Thyroid gland (tissue), 4 donors: Measurements from ENCODE around the gene COPZ2. TPM values are rescaled to one million over a fixed set of nuclear protein-coding genes. Genes with fewer than 3 reads are reported as not detected.

Experiments used
- DNase-seq, 2 donors: peaks; one replicate each; pipeline ENCODE4 v3.0.0-alpha.2; 2019
- H3K27ac ChIP-seq, 3 donors: fragments of 200-600 bp; sonication (generic); 1 replicate in 2 of 3; 2 replicates in 1 of 3; pipeline ENCODE4 v1.5.1; 2016 to 2019; ENCODE audit warnings: mild to moderate bottlenecking in 1 of 3, moderate library complexity in 1 of 3
- H3K27me3 ChIP-seq: fragments of 200-600 bp; sonication (generic); one replicate; pipeline ENCODE4 v1.5.1; 2019
- H3K36me3 ChIP-seq, 2 donors: fragments of 200-600 bp; sonication (generic); one replicate each; pipeline ENCODE4 v1.5.1; 2016 to 2019
- H3K4me1 ChIP-seq, 2 donors: fragments of 200-600 bp; sonication (generic); one replicate each; pipeline ENCODE4 v1.5.1; 2017 to 2019
- H3K4me3 ChIP-seq, 3 donors: fragments of 200-600 bp; sonication (generic); replicated peaks in 1 of 3; 1 replicate in 2 of 3; 2 replicates in 1 of 3; pipeline ENCODE4 v1.5.1; 2016; ENCODE audit warnings: mild to moderate bottlenecking in 1 of 3
- H3K9me3 ChIP-seq: fragments of 200-600 bp; sonication (generic); one replicate; pipeline ENCODE4 v1.5.1; 2017
- CTCF ChIP-seq, 6 experiments: fragments of 200-600 bp in 3 of 6; fragments of 450-650 bp in 3 of 6; sonication (generic) in 3 of 6; IDR thresholded peaks; one replicate each; pipeline ENCODE4 v1.5.1; 2016 to 2019; ENCODE audit warnings: antibody characterized with exemption in 6 of 6, mild to moderate bottlenecking in 2 of 6, inconsistent platforms in 1 of 6, moderate library complexity in 1 of 6
- POLR2A ChIP-seq, 2 donors: fragments of 450-650 bp; IDR thresholded peaks; one replicate each; pipeline ENCODE4 v1.6.1; 2017; ENCODE audit warnings: antibody characterized with exemption in 2 of 2, mild to moderate bottlenecking in 2 of 2, moderate library complexity in 1 of 2
- WGBS, 2 donors: methylation state at CpG; one replicate each; pipeline ENCODE4 v1.1.5; 2017; 5-methylcytosine and 5-hydroxymethylcytosine counted together
- intact Hi-C: fragments of 100-400 bp; cut with DNase I; formaldehyde crosslinking; loops from one replicate; pipeline ENCODE4 v1.15.1; 2023
- total RNA-seq, 4 donors: library from RNA; depleted of rRNA; stranded (reverse); fragments of >200 nt; gene quantifications; one replicate each; pipeline ENCODE4 v1.2.3, GENCODE V29; 2016

Gene COPZ2
- total RNA-seq, 4 donors from 2014 or later: 19.3 to 55.8 (median 45.2) TPM

- Histone ChIP-seq H3K9me3 (no peaks in the 10 kb centered on the region), H3K4me3 (no peak overlapping the region), H3K36me3 (no peaks in the 10 kb centered on the region), H3K27ac (no peak overlapping the region), H3K4me1 (peaks cover 7 to 12% of the 10 kb centered on the region in 2 donors), H3K27me3 (no peaks in the 10 kb centered on the region)
- TF ChIP-seq POLR2A (IDR thresholded peaks at IDR 0.05) (no peak), CTCF (IDR thresholded peaks at IDR 0.05) (no peak)
- intact Hi-C loops: no loop called here
- 68 to 82% methylated on average over 2 of the region's 5 CpGs for WGBS, 2 donors
- DNase-seq: no peak
Measured at GRCh38 chr17:48012654-48013053, 24.9 kb downstream of the COPZ2 start.

- WGBS, 2 donors: 0 to 2% methylated on average over 17 to 23 of the region's 34 CpGs
- DNase-seq: peak; percentile 39
- Histone ChIP-seq H3K27ac (no peak overlapping the region), H3K27me3 (no peaks in the 10 kb centered on the region), H3K36me3 (no peaks in the 10 kb centered on the region), H3K9me3 (no peaks in the 10 kb centered on the region), H3K4me1 (peaks cover 7 to 12% of the 10 kb centered on the region in 2 donors), H3K4me3 (peak overlapping the region in 1 of 3 donors; percentile 10)
- intact Hi-C loops: no loop called here
- TF ChIP-seq CTCF (IDR thresholded peaks at IDR 0.05): no peak
- TF ChIP-seq POLR2A (IDR thresholded peaks at IDR 0.05): no peak
Measured at GRCh38 chr17:48012151-48012520, 25.5 kb downstream of the COPZ2 start.

- no peak overlapping the region for H3K27ac ChIP-seq
- intact Hi-C loops: no loop called here
- peak overlapping the region in 1 of 3 donors; percentile 10 for H3K4me3 ChIP-seq
- no peaks in the 10 kb centered on the region for H3K9me3 ChIP-seq
- H3K27me3 ChIP-seq: no peaks in the 10 kb centered on the region
- WGBS, 2 donors: 13 to 16% methylated on average over 23 of the region's 23 CpGs
- DNase-seq: peak in 1 of 2 donors; percentile 19
- TF ChIP-seq POLR2A (IDR thresholded peaks at IDR 0.05) (no peak), CTCF (IDR thresholded peaks at IDR 0.05) (peak in 2 of 6 experiments; percentile 29 to 33)
- H3K4me1 ChIP-seq: peaks cover 7 to 12% of the 10 kb centered on the region in 2 donors
- H3K36me3 ChIP-seq: no peaks in the 10 kb centered on the region
Measured at GRCh38 chr17:48011405-48012150, 26.0 kb downstream of the COPZ2 start.

- TF ChIP-seq POLR2A (IDR thresholded peaks at IDR 0.05) (no peak), CTCF (IDR thresholded peaks at IDR 0.05) (no peak)
- WGBS, 2 donors: 96 to 100% methylated on average over 3 of the region's 3 CpGs
Measured at GRCh38 chr17:48010193-48010592, 27.4 kb downstream of the COPZ2 start.

GRCh38 chr17:48006936-48007709 lies 30.5 kb downstream of the COPZ2 start:
- H3K4me3 ChIP-seq: no peak overlapping the region
- no peak for TF ChIP-seq POLR2A (IDR thresholded peaks at IDR 0.05)
- TF ChIP-seq CTCF (IDR thresholded peaks at IDR 0.05): no peak
- DNase-seq: no peak
- no peaks in the 10 kb centered on the region for H3K9me3 ChIP-seq
- H3K27ac ChIP-seq: peak overlapping the region in 2 of 3 donors; percentile 62 to 71
- H3K36me3 ChIP-seq: no peaks in the 10 kb centered on the region
- WGBS, 2 donors: 92 to 97% methylated on average over 12 of the region's 12 CpGs
- intact Hi-C loops: no loop called here
- H3K4me1 ChIP-seq: peaks cover 15 to 34% of the 10 kb centered on the region in 2 donors
- no peaks in the 10 kb centered on the region for H3K27me3 ChIP-seq

More at GRCh38 chr17:48010193-48010592, 27.4 kb downstream of the COPZ2 start:
- intact Hi-C loops: no loop called here
- H3K4me3 ChIP-seq: no peak overlapping the region
- H3K36me3 ChIP-seq: no peaks in the 10 kb centered on the region
- H3K27ac ChIP-seq: no peak overlapping the region
- H3K4me1 ChIP-seq: peaks cover 7 to 22% of the 10 kb centered on the region in 2 donors
- H3K9me3 ChIP-seq: no peaks in the 10 kb centered on the region
- no peaks in the 10 kb centered on the region for H3K27me3 ChIP-seq
- DNase-seq: no peak
